Measurements from ENCODE around the gene PCDH12. TPM values are rescaled to one million over a fixed set of nuclear protein-coding genes. Genes with fewer than 3 reads are reported as not detected.

The PCDH12 gene
- total RNA-seq, 1 experiment from 2014 or later = 0.02 TPM

DNA sequence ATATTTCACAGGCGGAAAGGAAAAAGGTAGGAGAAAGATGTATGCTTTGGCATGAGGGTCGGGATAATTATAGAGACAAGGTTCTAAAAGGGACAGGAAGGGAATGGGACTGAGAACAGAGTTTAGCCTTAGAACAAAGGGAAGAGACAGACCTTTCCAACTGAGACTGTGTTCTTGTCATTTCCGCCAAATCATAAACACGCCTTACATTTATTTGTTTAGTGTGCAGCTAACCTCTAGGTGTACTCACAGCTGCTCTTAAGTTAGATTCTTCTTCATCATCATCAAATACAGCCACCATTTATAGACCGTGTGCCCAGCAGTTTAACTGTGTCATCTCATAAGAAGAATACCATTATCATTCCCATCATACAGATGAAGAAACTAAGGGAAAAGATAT is 40.2 kb downstream of the PCDH12 start:
- Histone ChIP-seq H3K4me1 (ENCODE audit: control insufficient read depth in 1 of 2, insufficient read depth in 2 of 2, low read length in 2 of 2) (peaks cover 0 to 22% of the 10 kb centered on the region in 2 experiments; a peak in 3 of 4 replicates), H3K36me3 (ENCODE audit: control insufficient read depth in 1 of 2, insufficient read depth in 2 of 2, low read length in 2 of 2) (no peaks in the 10 kb centered on the region), H3K27ac (ENCODE audit: low read depth, low read length) (no peak overlapping the region), H3K9me3 (ENCODE audit: control insufficient read depth in 1 of 2, insufficient read depth in 1 of 2, low read depth in 1 of 2, low read length in 2 of 2) (no peaks in the 10 kb centered on the region), H3K79me2 (ENCODE audit: insufficient read depth, low read length) (no peaks in the 10 kb centered on the region), H4K20me1 (ENCODE audit: insufficient read depth) (no peaks in the 10 kb centered on the region), H2AFZ (ENCODE audit: low read depth, low read length, poor library complexity, severe bottlenecking) (no peak overlapping the region), H3K4me3 (replicated peaks in 1 of 2; ENCODE audit: low read depth in 1 of 2, low read length in 2 of 2) (no peak overlapping the region), H3K4me2 (ENCODE audit: low read length) (no peak overlapping the region), H3K9me2 (ENCODE audit: insufficient read depth) (no peaks in the 10 kb centered on the region), H3K27me3 (ENCODE audit: insufficient read depth, low read length) (no peaks in the 10 kb centered on the region), H3K9ac (ENCODE audit: low read length) (no peak overlapping the region)
- RAD21 ChIA-PET (ENCODE audit: low non-redundant PET in 1 of 2, low total read pairs in 2 of 2, uncharacterized antibody in 2 of 2, unreplicated experiment in 2 of 2) = no interaction called here
- DNase-seq (ENCODE audit: low read depth, low spot score) (no peak), ATAC-seq (no peak)
- POLR2A ChIA-PET = interaction anchor here (0.6 kb wide), 1 partner anchor 68 kb away, joined by 4 read pairs; no protein-coding TSS in a partner anchor
- intact Hi-C loops (cut with micrococcal nuclease) = no loop called here
- CTCF ChIA-PET = no interaction called here
- BruUV-seq (replicated peaks) = no TSS peak
- TF ChIP-seq POLR2AphosphoS5 (IDR thresholded peaks at IDR 0.05; ENCODE audit: low read depth, low read length) (no peak), CBX3 (IDR thresholded peaks at IDR 0.05; ENCODE audit: low read depth) (no peak), EGR1 (IDR thresholded peaks at IDR 0.05; ENCODE audit: low read depth) (no peak), ZFX (IDR thresholded peaks at IDR 0.05) (no peak), POLR2A (IDR thresholded peaks at IDR 0.05; ENCODE audit: borderline replicate concordance, extremely low read depth, insufficient read depth, insufficient read length) (no peak), YY1 (IDR thresholded peaks at IDR 0.05; ENCODE audit: extremely low read depth, insufficient replicate concordance, low read depth, low read length) (no peak), ZNF274 (IDR thresholded peaks at IDR 0.05; ENCODE audit: low read depth, low read length) (no peak), EZH2phosphoT487 (IDR thresholded peaks at IDR 0.05; ENCODE audit: borderline replicate concordance) (no peak), TCF7L2 (IDR thresholded peaks at IDR 0.05; ENCODE audit: borderline replicate concordance, extremely low read depth, insufficient read depth, insufficient read length) (no peak), RAD21 (IDR thresholded peaks at IDR 0.05; ENCODE audit: low read depth) (no peak), CEBPB (IDR thresholded peaks at IDR 0.05; ENCODE audit: low read depth) (no peak), SP1 (IDR thresholded peaks at IDR 0.05; ENCODE audit: low read depth) (no peak), EZH2 (IDR thresholded peaks at IDR 0.05) (no peak), MAX (IDR thresholded peaks at IDR 0.05) (no peak), JUND (IDR thresholded peaks at IDR 0.05) (no peak)
- TF ChIP-seq, protein P1, sequence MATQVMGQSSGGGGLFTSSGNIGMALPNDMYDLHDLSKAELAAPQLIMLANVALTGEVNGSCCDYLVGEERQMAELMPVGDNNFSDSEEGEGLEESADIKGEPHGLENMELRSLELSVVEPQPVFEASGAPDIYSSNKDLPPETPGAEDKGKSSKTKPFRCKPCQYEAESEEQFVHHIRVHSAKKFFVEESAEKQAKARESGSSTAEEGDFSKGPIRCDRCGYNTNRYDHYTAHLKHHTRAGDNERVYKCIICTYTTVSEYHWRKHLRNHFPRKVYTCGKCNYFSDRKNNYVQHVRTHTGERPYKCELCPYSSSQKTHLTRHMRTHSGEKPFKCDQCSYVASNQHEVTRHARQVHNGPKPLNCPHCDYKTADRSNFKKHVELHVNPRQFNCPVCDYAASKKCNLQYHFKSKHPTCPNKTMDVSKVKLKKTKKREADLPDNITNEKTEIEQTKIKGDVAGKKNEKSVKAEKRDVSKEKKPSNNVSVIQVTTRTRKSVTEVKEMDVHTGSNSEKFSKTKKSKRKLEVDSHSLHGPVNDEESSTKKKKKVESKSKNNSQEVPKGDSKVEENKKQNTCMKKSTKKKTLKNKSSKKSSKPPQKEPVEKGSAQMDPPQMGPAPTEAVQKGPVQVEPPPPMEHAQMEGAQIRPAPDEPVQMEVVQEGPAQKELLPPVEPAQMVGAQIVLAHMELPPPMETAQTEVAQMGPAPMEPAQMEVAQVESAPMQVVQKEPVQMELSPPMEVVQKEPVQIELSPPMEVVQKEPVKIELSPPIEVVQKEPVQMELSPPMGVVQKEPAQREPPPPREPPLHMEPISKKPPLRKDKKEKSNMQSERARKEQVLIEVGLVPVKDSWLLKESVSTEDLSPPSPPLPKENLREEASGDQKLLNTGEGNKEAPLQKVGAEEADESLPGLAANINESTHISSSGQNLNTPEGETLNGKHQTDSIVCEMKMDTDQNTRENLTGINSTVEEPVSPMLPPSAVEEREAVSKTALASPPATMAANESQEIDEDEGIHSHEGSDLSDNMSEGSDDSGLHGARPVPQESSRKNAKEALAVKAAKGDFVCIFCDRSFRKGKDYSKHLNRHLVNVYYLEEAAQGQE (IDR thresholded peaks at IDR 0.05; ENCODE audit: low read depth) = no peak
- TF ChIP-seq, protein P2, sequence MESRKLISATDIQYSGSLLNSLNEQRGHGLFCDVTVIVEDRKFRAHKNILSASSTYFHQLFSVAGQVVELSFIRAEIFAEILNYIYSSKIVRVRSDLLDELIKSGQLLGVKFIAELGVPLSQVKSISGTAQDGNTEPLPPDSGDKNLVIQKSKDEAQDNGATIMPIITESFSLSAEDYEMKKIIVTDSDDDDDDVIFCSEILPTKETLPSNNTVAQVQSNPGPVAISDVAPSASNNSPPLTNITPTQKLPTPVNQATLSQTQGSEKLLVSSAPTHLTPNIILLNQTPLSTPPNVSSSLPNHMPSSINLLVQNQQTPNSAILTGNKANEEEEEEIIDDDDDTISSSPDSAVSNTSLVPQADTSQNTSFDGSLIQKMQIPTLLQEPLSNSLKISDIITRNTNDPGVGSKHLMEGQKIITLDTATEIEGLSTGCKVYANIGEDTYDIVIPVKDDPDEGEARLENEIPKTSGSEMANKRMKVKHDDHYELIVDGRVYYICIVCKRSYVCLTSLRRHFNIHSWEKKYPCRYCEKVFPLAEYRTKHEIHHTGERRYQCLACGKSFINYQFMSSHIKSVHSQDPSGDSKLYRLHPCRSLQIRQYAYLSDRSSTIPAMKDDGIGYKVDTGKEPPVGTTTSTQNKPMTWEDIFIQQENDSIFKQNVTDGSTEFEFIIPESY (IDR thresholded peaks at IDR 0.05; ENCODE audit: extremely low read depth, insufficient replicate concordance, low read length) = no peak
- TF ChIP-seq, protein P3, sequence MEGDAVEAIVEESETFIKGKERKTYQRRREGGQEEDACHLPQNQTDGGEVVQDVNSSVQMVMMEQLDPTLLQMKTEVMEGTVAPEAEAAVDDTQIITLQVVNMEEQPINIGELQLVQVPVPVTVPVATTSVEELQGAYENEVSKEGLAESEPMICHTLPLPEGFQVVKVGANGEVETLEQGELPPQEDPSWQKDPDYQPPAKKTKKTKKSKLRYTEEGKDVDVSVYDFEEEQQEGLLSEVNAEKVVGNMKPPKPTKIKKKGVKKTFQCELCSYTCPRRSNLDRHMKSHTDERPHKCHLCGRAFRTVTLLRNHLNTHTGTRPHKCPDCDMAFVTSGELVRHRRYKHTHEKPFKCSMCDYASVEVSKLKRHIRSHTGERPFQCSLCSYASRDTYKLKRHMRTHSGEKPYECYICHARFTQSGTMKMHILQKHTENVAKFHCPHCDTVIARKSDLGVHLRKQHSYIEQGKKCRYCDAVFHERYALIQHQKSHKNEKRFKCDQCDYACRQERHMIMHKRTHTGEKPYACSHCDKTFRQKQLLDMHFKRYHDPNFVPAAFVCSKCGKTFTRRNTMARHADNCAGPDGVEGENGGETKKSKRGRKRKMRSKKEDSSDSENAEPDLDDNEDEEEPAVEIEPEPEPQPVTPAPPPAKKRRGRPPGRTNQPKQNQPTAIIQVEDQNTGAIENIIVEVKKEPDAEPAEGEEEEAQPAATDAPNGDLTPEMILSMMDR (IDR thresholded peaks at IDR 0.05 in 2 of 3, conservative IDR thresholded peaks at IDR 0.05 in 1 of 3; ENCODE audit: borderline replicate concordance in 1 of 3, insufficient read depth in 1 of 3, low read depth in 2 of 3, low read length in 2 of 3) = no peak

Data from HCT116 (cell line).